ENCODE data around the gene KMT2D. TPM values are rescaled to one million over a fixed set of nuclear protein-coding genes. Genes with fewer than 3 reads are reported as not detected.

KMT2D gene
- total and polyA plus RNA-seq, 2 of the 8 experiments (the other 6 are each of a cell fraction or from before 2014, with no cell fraction given) = 9.1 to 86.3 TPM

- TF ChIP-seq CHD7 (IDR thresholded peaks at IDR 0.05; ENCODE audit: insufficient replicate concordance, low read length) = no peak
These were observed 36.8 kb upstream of the KMT2D start (continued) for GRCh38 chr12:49097381-49097780.

Data from H1 (cell line).